Karpas-422 (cell line): ENCODE measurements around the gene ABI2. TPM values are rescaled to one million over a fixed set of nuclear protein-coding genes. Genes with fewer than 3 reads are reported as not detected.
"Not testable (repeated sequence)": the region's sequence is repeated elsewhere in the genome, so short reads cannot be mapped to it uniquely, and the experiment has no call there.

Experiments
- DNase-seq: peaks from one replicate; pipeline ENCODE4 v3.0.0-alpha.2; 2015
- H2AFZ ChIP-seq: fragments of 200-600 bp; sonication (generic); 2 replicates; pipeline ENCODE4 v1.6.1; 2014; ENCODE audit warnings: antibody characterized with exemption, low read length, mixed read lengths
- H3K27ac ChIP-seq: fragments of 200-600 bp; sonication (generic); 2 replicates; pipeline ENCODE4 v1.5.1; 2014; ENCODE audit warnings: mild to moderate bottlenecking, low read length, moderate library complexity
- H3K27me3 ChIP-seq: fragments of 200-600 bp; sonication (generic); 2 replicates; pipeline ENCODE4 v1.6.1; 2014; ENCODE audit warnings: low read length, mixed read lengths
- H3K36me3 ChIP-seq: fragments of 200-600 bp; sonication (generic); 2 replicates; pipeline ENCODE4 v1.6.1; 2014; ENCODE audit warnings: low read length, mixed read lengths; ENCODE audit not compliant: insufficient read depth
- H3K4me1 ChIP-seq: fragments of 200-600 bp; sonication (generic); 2 replicates; pipeline ENCODE4 v1.6.1; 2014; ENCODE audit warnings: mild to moderate bottlenecking, low read length, mixed read lengths
- H3K4me2 ChIP-seq: fragments of 200-600 bp; sonication (generic); 2 replicates; pipeline ENCODE4 v1.6.1; 2014; ENCODE audit warnings: low read length, low read depth, mild to moderate bottlenecking; ENCODE audit not compliant: poor library complexity, severe bottlenecking
- H3K4me3 ChIP-seq: fragments of 200-600 bp; sonication (generic); 2 replicates; pipeline ENCODE4 v1.5.1; 2014; ENCODE audit warnings: mild to moderate bottlenecking, antibody characterized with exemption, low read length, mixed read lengths
- H3K79me2 ChIP-seq: fragments of 200-600 bp; sonication (generic); 2 replicates; pipeline ENCODE4 v1.6.1; 2014; ENCODE audit warnings: mild to moderate bottlenecking, low read length, mixed read lengths
- H3K9ac ChIP-seq: fragments of 200-600 bp; sonication (generic); 2 replicates; pipeline ENCODE4 v1.6.0; 2014; ENCODE audit warnings: low read length
- H3K9me2 ChIP-seq: fragments of 200-600 bp; sonication (generic), shearing (Covaris generic); replicated peaks from 2 replicates; pipeline ENCODE4 v1.6.0; 2014; ENCODE audit warnings: mild to moderate bottlenecking, low read length, moderate library complexity; ENCODE audit not compliant: insufficient read depth
- H3K9me3 ChIP-seq: fragments of 300-700, 200-600 bp; sonication (generic); 2 replicates; pipeline ENCODE4 v1.6.1; 2014; ENCODE audit warnings: low read length, mixed read lengths
- H4K20me1 ChIP-seq: fragments of 200-600 bp; sonication (generic); 2 replicates; pipeline ENCODE4 v1.6.1; 2014; ENCODE audit warnings: mild to moderate bottlenecking, antibody characterized with exemption, low read length, low read depth; ENCODE audit not compliant: insufficient read depth
- total RNA-seq: library from RNA; depleted of rRNA; stranded (reverse); fragments of >200 nt; shearing (Covaris generic); gene quantifications from 2 replicates; pipeline ENCODE4 v1.2.3, GENCODE V29; 2014; ENCODE audit warnings: low replicate concordance

Gene ABI2
- total RNA-seq, 1 experiment from 2014 or later = 91.9 TPM

GRCh38 chr2:203418271-203418670 is 90.1 kb downstream of the ABI2 start:
- no peaks in the 10 kb centered on the region for H3K4me1 ChIP-seq
- no peaks in the 10 kb centered on the region for H4K20me1 ChIP-seq
- no peak for DNase-seq
- no peak overlapping the region for H3K27ac ChIP-seq
- H3K79me2 ChIP-seq = peaks cover 13% of the 10 kb centered on the region
- H2AFZ ChIP-seq = no peak overlapping the region
- H3K36me3 ChIP-seq = peaks cover 29% of the 10 kb centered on the region; the same call in 1 of the 2 replicates
- no peak overlapping the region for H3K9ac ChIP-seq
- H3K4me2 ChIP-seq = no peak overlapping the region
- H3K9me3 ChIP-seq = no peaks in the 10 kb centered on the region
- H3K9me2 ChIP-seq = no peaks in the 10 kb centered on the region
- no peaks in the 10 kb centered on the region for H3K27me3 ChIP-seq
- H3K4me3 ChIP-seq = no peak overlapping the region

GRCh38 chr2:203427061-203427460 is 98.9 kb downstream of the ABI2 start:
- Histone ChIP-seq H3K36me3 (peaks cover 21% of the 10 kb centered on the region), H3K27me3 (no peaks in the 10 kb centered on the region), H3K9ac (no peak overlapping the region), H3K4me1 (0 out of 2 replicates have a peak, but pooled peaks cover 3% of the 10 kb centered on the region), H3K9me3 (no peaks in the 10 kb centered on the region), H3K27ac (no peak overlapping the region), H3K4me3 (no peak overlapping the region), H3K9me2 (no peaks in the 10 kb centered on the region), H3K79me2 (no peaks in the 10 kb centered on the region), H3K4me2 (no peak overlapping the region), H4K20me1 (no peaks in the 10 kb centered on the region), H2AFZ (no peak overlapping the region)
- DNase-seq = no peak

GRCh38 chr2:203429643-203430042 is 101.4 kb downstream of the ABI2 start:
- H3K4me3 ChIP-seq, H3K27ac ChIP-seq, H4K20me1 ChIP-seq, H3K9me3 ChIP-seq, H3K79me2 ChIP-seq, H2AFZ ChIP-seq, H3K9ac ChIP-seq, H3K4me2 ChIP-seq, H3K4me1 ChIP-seq, H3K9me2 ChIP-seq, DNase-seq, H3K27me3 ChIP-seq: not testable (repeated sequence)
- peaks cover 18% of the 10 kb centered on the region for H3K36me3 ChIP-seq

GRCh38 chr2:203431391-203432185 is 103.4 kb downstream of the ABI2 start:
- Histone ChIP-seq H3K9ac (no peak overlapping the region), H3K27me3 (no peaks in the 10 kb centered on the region), H2AFZ (no peak overlapping the region), H3K4me3 (no peak overlapping the region), H3K4me2 (no peak overlapping the region), H3K79me2 (no peaks in the 10 kb centered on the region), H3K27ac (no peak overlapping the region), H3K9me3 (no peaks in the 10 kb centered on the region), H4K20me1 (no peaks in the 10 kb centered on the region), H3K36me3 (peaks cover 14% of the 10 kb centered on the region), H3K4me1 (0 out of 2 replicates have a peak, but pooled peaks cover 3% of the 10 kb centered on the region), H3K9me2 (no peaks in the 10 kb centered on the region)
- no peak for DNase-seq

GRCh38 chr2:203432811-203433210 is 104.6 kb downstream of the ABI2 start:
- Histone ChIP-seq H3K27ac (no peak overlapping the region), H3K4me2 (no peak overlapping the region), H3K4me3 (no peak overlapping the region)

GRCh38 chr2:203436496-203436895 is 108.3 kb downstream of the ABI2 start:
- Histone ChIP-seq H4K20me1 (no peaks in the 10 kb centered on the region), H3K9ac (no peak overlapping the region), H3K9me2 (no peaks in the 10 kb centered on the region), H3K4me2 (no peak overlapping the region), H3K79me2 (no peaks in the 10 kb centered on the region), H3K27ac (no peak overlapping the region), H3K4me3 (no peak overlapping the region), H3K4me1 (0 out of 2 replicates have a peak, but pooled peaks cover 3% of the 10 kb centered on the region), H3K27me3 (no peaks in the 10 kb centered on the region), H3K36me3 (no peaks in the 10 kb centered on the region), H3K9me3 (no peaks in the 10 kb centered on the region), H2AFZ (no peak overlapping the region)
- DNase-seq = no peak

More at GRCh38 chr2:203432811-203433210, 104.6 kb downstream of the ABI2 start:
- no peaks in the 10 kb centered on the region for H3K9me2 ChIP-seq
- H3K4me1 ChIP-seq = 0 out of 2 replicates have a peak, but pooled peaks cover 3% of the 10 kb centered on the region
- no peak overlapping the region for H3K9ac ChIP-seq
- no peaks in the 10 kb centered on the region for H3K79me2 ChIP-seq
- H4K20me1 ChIP-seq = no peaks in the 10 kb centered on the region
- H3K27me3 ChIP-seq = no peaks in the 10 kb centered on the region
- no peak overlapping the region for H2AFZ ChIP-seq
- peaks cover 6% of the 10 kb centered on the region for H3K36me3 ChIP-seq
- DNase-seq = no peak
- no peaks in the 10 kb centered on the region for H3K9me3 ChIP-seq

- Histone ChIP-seq H3K9me2 (no peaks in the 10 kb centered on the region), H3K36me3 (no peaks in the 10 kb centered on the region), H3K4me2 (no peak overlapping the region), H3K4me1 (no peaks in the 10 kb centered on the region), H3K79me2 (no peaks in the 10 kb centered on the region), H3K9me3 (no peaks in the 10 kb centered on the region), H3K9ac (no peak overlapping the region), H2AFZ (no peak overlapping the region), H3K27ac (no peak overlapping the region), H3K27me3 (no peaks in the 10 kb centered on the region), H3K4me3 (no peak overlapping the region), H4K20me1 (no peaks in the 10 kb centered on the region)
- DNase-seq = no peak
These were observed 109.3 kb downstream of the ABI2 start for GRCh38 chr2:203437511-203437910.

- H3K9me2 ChIP-seq = no peaks in the 10 kb centered on the region
- DNase-seq = no peak
These were observed 110.3 kb downstream of the ABI2 start for GRCh38 chr2:203438528-203438927.

More at GRCh38 chr2:203438528-203438927, 110.3 kb downstream of the ABI2 start:
- Histone ChIP-seq H3K27ac (no peak overlapping the region), H3K9me3 (no peaks in the 10 kb centered on the region), H2AFZ (no peak overlapping the region), H3K36me3 (no peaks in the 10 kb centered on the region), H3K79me2 (no peaks in the 10 kb centered on the region), H3K27me3 (no peaks in the 10 kb centered on the region), H3K4me3 (no peak overlapping the region), H3K9ac (no peak overlapping the region), H3K4me1 (no peaks in the 10 kb centered on the region), H4K20me1 (no peaks in the 10 kb centered on the region), H3K4me2 (no peak overlapping the region)
